NCI-H82 (cell line): ENCODE results near the gene CHRD.

Source experiments
- DNase-seq: peaks from one replicate; lab custom pipeline; 2025; lab: John Stamatoyannopoulos, UW

Gene CHRD

GRCh38 chr3:184360929-184361531, 18.8 kb upstream of the CHRD start:
- DNase-seq = peak; percentile 53

GRCh38 chr3:184361532-184361931, 18.3 kb upstream of the CHRD start, which contains the start of the genes CLCN2 and POLR2H:
TSS of gene CLCN2 (minus strand) at chr3:184361605. CDS start at chr3:184361479, 126 bp downstream.
TSS of gene POLR2H (plus strand) at chr3:184361710. CDS start at chr3:184363493, 1,783 bp downstream.
- peak; percentile 83 for DNase-seq

GRCh38 chr3:184361932-184362667, 17.8 kb upstream of the CHRD start:
- DNase-seq = peak; percentile 93

- peak; percentile 100 for DNase-seq
Observed at GRCh38 chr3:184362668-184363546, 16.9 kb upstream of the CHRD start.

- no peak for DNase-seq
Observed at GRCh38 chr3:184366619-184367289, 13.1 kb upstream of the CHRD start.

- DNase-seq = no peak
Observed at GRCh38 chr3:184368116-184368515, 11.7 kb upstream of the CHRD start.

GRCh38 chr3:184368586-184369183, 11.2 kb upstream of the CHRD start:
- no peak for DNase-seq

- peak; percentile 95 for DNase-seq
Observed at GRCh38 chr3:184371570-184372018, 8.3 kb upstream of the CHRD start.

- no peak for DNase-seq
Observed at GRCh38 chr3:184372296-184372821, 7.5 kb upstream of the CHRD start.

- no peak for DNase-seq
Observed at GRCh38 chr3:184372911-184373310, 6.9 kb upstream of the CHRD start.

- DNase-seq = no peak
Observed at GRCh38 chr3:184373422-184373821, 6.4 kb upstream of the CHRD start.

- no peak for DNase-seq
Observed at GRCh38 chr3:184375747-184376461, 4.0 kb upstream of the CHRD start.

GRCh38 chr3:184377374-184377773, 2.5 kb upstream of the CHRD start:
- no peak for DNase-seq

- DNase-seq = peak; percentile 81
Observed at GRCh38 chr3:184377882-184378445, 1.9 kb upstream of the CHRD start, which contains the start of gene THPO. TSS of gene THPO (minus strand) at chr3:184378207. CDS start at chr3:184376259, 1,948 bp downstream.

- DNase-seq = peak; percentile 45
Observed at GRCh38 chr3:184378651-184379357, 1.1 kb upstream of the CHRD start.

GRCh38 chr3:184380185-184380626, 352 bp downstream of the CHRD start:
- DNase-seq = peak; percentile 79

- DNase-seq = no peak
Observed at GRCh38 chr3:184380627-184381260, 890 bp downstream of the CHRD start.
